K562 (cell line): Measurements from ENCODE around the gene CLIC2. TPM values are rescaled to one million over a fixed set of nuclear protein-coding genes. Genes with fewer than 3 reads are reported as not detected.

Experiments used
- AFF1 ChIP-seq, 2 experiments: fragments of 450-650 bp; IDR thresholded peaks; 2 replicates each; pipeline ENCODE4 v1.6.1; 2018; ENCODE audit warnings: mild to moderate bottlenecking in 2 of 2, low read depth in 1 of 2; ENCODE audit not compliant: partially characterized antibody in 2 of 2
- EP400 ChIP-seq: fragments of 450-650 bp; IDR thresholded peaks from 2 replicates; pipeline ENCODE4 v1.6.1; 2017; ENCODE audit warnings: antibody characterized with exemption, mild to moderate bottlenecking, moderate library complexity
- HDAC3 ChIP-seq: fragments of 450-650 bp; IDR thresholded peaks from 2 replicates; pipeline ENCODE4 v1.6.1; 2018; ENCODE audit warnings: borderline replicate concordance, mild to moderate bottlenecking, moderate library complexity; ENCODE audit not compliant: partially characterized antibody
- NCOA1 ChIP-seq: fragments of 450-650 bp; IDR thresholded peaks from 2 replicates; pipeline ENCODE4 v1.6.1; 2016; ENCODE audit warnings: low read depth
- PHF8 ChIP-seq: fragments of 200-600 bp; sonication (generic); IDR thresholded peaks from 2 replicates; pipeline ENCODE4 v1.6.1; 2012; ENCODE audit warnings: mixed run types, mild to moderate bottlenecking, inconsistent platforms, low read length, moderate library complexity, borderline replicate concordance
- RREB1 ChIP-seq: fragments of 250-450 bp; sonication (Bioruptor Pico); IDR thresholded peaks from 2 replicates; pipeline ENCODE4 v1.4.0; 2020
- SNRNP70 ChIP-seq: fragments of 200-400 bp; formaldehyde crosslinking; optimal IDR thresholded peaks from 2 replicates; pipeline ENCODE3; 2017; ENCODE audit warnings: low read depth, low read length
- SREBF1 ChIP-seq: fragments of 150-350 bp; IDR thresholded peaks from 2 replicates; pipeline ENCODE4 v1.6.1; 2014; ENCODE audit warnings: antibody characterized with exemption, low read depth, low read length, borderline replicate concordance
- U2AF1 ChIP-seq: fragments of 200-400 bp; formaldehyde crosslinking; optimal IDR thresholded peaks from 2 replicates; pipeline ENCODE3; 2017; ENCODE audit warnings: mild to moderate bottlenecking, low read depth, low read length, moderate library complexity
- ZBTB12 ChIP-seq: fragments of 250-450 bp; sonication (Bioruptor Pico); IDR thresholded peaks from 2 replicates; pipeline ENCODE4 v1.4.0; 2020
- ZNF165 ChIP-seq: fragments of 250-450 bp; sonication (Bioruptor Pico); IDR thresholded peaks from 2 replicates; pipeline ENCODE4 v1.4.0; 2020; ENCODE audit warnings: borderline replicate concordance
- ZNF41 ChIP-seq: fragments of 250-450 bp; sonication (Bioruptor Pico); conservative IDR thresholded peaks from 2 replicates; pipeline ENCODE4 v1.4.0; 2020; ENCODE audit warnings: mild to moderate bottlenecking
- ZNF449 ChIP-seq: fragments of 250-450 bp; sonication (Bioruptor Pico); IDR thresholded peaks from 2 replicates; pipeline ENCODE4 v1.8.0; 2022; ENCODE audit warnings: moderate library complexity, mild to moderate bottlenecking, inconsistent platforms
- ZNF586 ChIP-seq: fragments of 450-650 bp; formaldehyde crosslinking; conservative IDR thresholded peaks from 2 replicates; pipeline ENCODE4 v1.4.0; 2020; ENCODE audit warnings: mild to moderate bottlenecking, moderate library complexity
- polyA plus RNA-seq, 8 experiments: library from polyadenylated mRNA; depleted of rRNA in 4 of 8; stranded (reverse) in 5 of 8; unstranded in 3 of 8; fragments of >200 nt; fragmentation: Nextera tagmentation in 2 of 8; fragmentation: Illumina TruSeq in 1 of 8; extraction: Ambion mirVana in 2 of 8; extraction: Trizol in 1 of 8; gene quantifications; 2 replicates each; pipeline versions ENCODE4 v1.2.1 to v1.2.3, GENCODE V29; 2011 to 2014; ENCODE audit warnings: inconsistent platforms in 1 of 8, missing spikeins in 1 of 8
- total RNA-seq, 7 experiments: library from RNA; depleted of rRNA in 6 of 7; stranded (reverse); fragments of >200 nt in 6 of 7; fragmentation: Illumina TruSeq in 2 of 7; extraction: Trizol in 2 of 7; gene quantifications; 2 replicates each; pipeline versions ENCODE4 v1.2.1 to v1.2.3, GENCODE V29; 2011 to 2021; ENCODE audit warnings: low replicate concordance in 1 of 7

CLIC2 gene
- total and polyA plus RNA-seq, 9 of the 15 experiments (the other 6 are each of a cell fraction or from before 2014, with no cell fraction given), result 37.0 to 83.7 (median 74.7) TPM

GRCh38 chrX:155334486-155335336, at the start of gene CLIC2 (continued):
- TF ChIP-seq AFF1 (IDR thresholded peaks at IDR 0.05; ENCODE audit: low read depth in 1 of 2, partially characterized antibody in 2 of 2), result peak in 1 of 2 experiments; percentile 46
- no peak for TF ChIP-seq SREBF1
- no peak for TF ChIP-seq ZNF449 (CRISPR knock-in tag)
- TF ChIP-seq RREB1, result no peak
- TF ChIP-seq HDAC3, result peak; percentile 67
- peak; percentile 40; the same call in 1 of the 2 replicates for TF ChIP-seq NCOA1
- no peak for TF ChIP-seq ZNF41 (CRISPR knock-in tag)
- TF ChIP-seq ZNF165 (CRISPR knock-in tag), result no peak
- TF ChIP-seq U2AF1, result no peak
- TF ChIP-seq SNRNP70, result no peak
- TF ChIP-seq EP400, result peak; percentile 72
- peak; percentile 49 for TF ChIP-seq PHF8
- TF ChIP-seq ZBTB12, result no peak
- no peak for TF ChIP-seq ZNF586 (CRISPR knock-in tag)
